Hematopoietic multipotent progenitor cell (in vitro differentiated cells): ENCODE results near the gene RPRD1A. TPM values are rescaled to one million over a fixed set of nuclear protein-coding genes. Genes with fewer than 3 reads are reported as not detected.
"Not testable (repeated sequence)": the region's sequence is repeated elsewhere in the genome, so short reads cannot be mapped to it uniquely, and the experiment has no call there.

Experiments used
- DNase-seq, 3 donors: peaks; one replicate each; pipeline ENCODE4 v3.0.0-alpha.2; 2011 to 2015; ENCODE audit warnings: low read depth in 2 of 3, low spot score in 2 of 3
- total RNA-seq: library from RNA; depleted of rRNA; stranded (reverse); fragments of >200 nt; gene quantifications from one replicate; pipeline ENCODE4 v1.2.3, GENCODE V29; 2012

Gene RPRD1A
- total RNA-seq, 1 donor = 26.4 TPM

GRCh38 chr18:36034299-36034895 is 33.0 kb downstream of the RPRD1A start:
- no peak for DNase-seq

GRCh38 chr18:36031903-36032302 is 35.5 kb downstream of the RPRD1A start:
- DNase-seq = no peak

GRCh38 chr18:36031407-36031806 is 36.0 kb downstream of the RPRD1A start:
- no peak for DNase-seq

- no peak for DNase-seq
Observed at GRCh38 chr18:36028859-36029258, 38.5 kb downstream of the RPRD1A start.

GRCh38 chr18:36025025-36025424 is 42.3 kb downstream of the RPRD1A start:
- peak in 1 of 3 donors; percentile 10 for DNase-seq

- DNase-seq = not testable (repeated sequence)
Observed at GRCh38 chr18:36024241-36024640, 43.1 kb downstream of the RPRD1A start.

- DNase-seq = no peak
Observed at GRCh38 chr18:36023336-36023735, 44.0 kb downstream of the RPRD1A start.

GRCh38 chr18:36020174-36020711 is 47.1 kb downstream of the RPRD1A start:
- DNase-seq = no peak

GRCh38 chr18:36017232-36017631 is 50.1 kb downstream of the RPRD1A start:
- DNase-seq = no peak

- DNase-seq = no peak
Observed at GRCh38 chr18:36015629-36016028, 51.7 kb downstream of the RPRD1A start.

GRCh38 chr18:36012891-36013290 is 54.5 kb downstream of the RPRD1A start:
- no peak for DNase-seq

GRCh38 chr18:36009214-36009613 is 58.1 kb downstream of the RPRD1A start:
- DNase-seq = no peak

- no peak for DNase-seq
Observed at GRCh38 chr18:36006997-36007396, 60.4 kb downstream of the RPRD1A start.

- DNase-seq = no peak
Observed at GRCh38 chr18:35999925-36000324, 67.4 kb downstream of the RPRD1A start.

- peak in 1 of 3 donors; percentile 10 for DNase-seq
Observed at GRCh38 chr18:35998967-35999366, 68.4 kb downstream of the RPRD1A start.

GRCh38 chr18:35993013-35993412 is 74.3 kb downstream of the RPRD1A start:
- DNase-seq = no peak

- no peak for DNase-seq
Observed at GRCh38 chr18:35991696-35992095, 75.7 kb downstream of the RPRD1A start.

GRCh38 chr18:35983818-35984217 is 83.5 kb downstream of the RPRD1A start:
- no peak for DNase-seq

GRCh38 chr18:35983147-35983546 is 84.2 kb downstream of the RPRD1A start:
- DNase-seq = no peak

GRCh38 chr18:35982409-35983114 is 84.8 kb downstream of the RPRD1A start:
- DNase-seq = no peak

GRCh38 chr18:35979112-35979511 is 88.2 kb downstream of the RPRD1A start:
- DNase-seq = no peak

GRCh38 chr18:35974181-35974580 is 93.2 kb downstream of the RPRD1A start:
- no peak for DNase-seq
